ENCODE results near the gene ALG3. TPM values are rescaled to one million over a fixed set of nuclear protein-coding genes. Genes with fewer than 3 reads are reported as not detected.

Gene ALG3
- total RNA-seq, 2 experiments from 2014 or later, result 45.3 to 60.2 TPM

GRCh38 chr3:184240384-184241140 is 8.2 kb downstream of the ALG3 start:
- CTCF ChIA-PET (ENCODE audit: unreplicated experiment), result no interaction called here
- H3K9me3 ChIP-seq (ENCODE audit: low read length), result no peaks in the 10 kb centered on the region
- H2AFZ ChIP-seq (ENCODE audit: low read length), result no peak overlapping the region
- H3K27ac ChIP-seq (ENCODE audit: low read depth, low read length, poor library complexity, severe bottlenecking), result no peak overlapping the region
- H3K79me2 ChIP-seq (ENCODE audit: insufficient read depth, low read depth, low read length), result no peaks in the 10 kb centered on the region
- DNase-seq (ENCODE audit: low spot score), result peak; percentile 31
- intact Hi-C loops (cut with micrococcal nuclease; ENCODE audit: unreplicated experiment), result no loop called here
- H4K20me1 ChIP-seq (ENCODE audit: insufficient read depth, low read length), result no peaks in the 10 kb centered on the region; the same call in 1 of the 2 replicates
- H3K4me2 ChIP-seq (ENCODE audit: low read length), result no peak overlapping the region
- peaks cover 7% of the 10 kb centered on the region for H3K4me1 ChIP-seq (ENCODE audit: insufficient read depth, low read length, poor library complexity, severe bottlenecking)
- no TSS peak for BruUV-seq (replicated peaks)
- no peak for TF ChIP-seq CTCF (conservative IDR thresholded peaks at IDR 0.05; ENCODE audit: low read length)
- no peak overlapping the region for H3K4me3 ChIP-seq (ENCODE audit: low read depth, low read length, poor library complexity, severe bottlenecking)
- H3K9me2 ChIP-seq (ENCODE audit: insufficient read depth, low read length), result no peaks in the 10 kb centered on the region
- peaks cover 41% of the 10 kb centered on the region for H3K36me3 ChIP-seq (ENCODE audit: insufficient read depth, low read length)
- POLR2A ChIA-PET, result interaction anchor here (0.5 to 1.1 kb wide), 2 partner anchors 26 to 46 kb away, joined by 3 read pairs; no protein-coding TSS in a partner anchor

- TF ChIP-seq CTCF (conservative IDR thresholded peaks at IDR 0.05; ENCODE audit: low read length), result no peak
- TF ChIP-seq EZH2phosphoT487 (IDR thresholded peaks at IDR 0.05; ENCODE audit: borderline replicate concordance, low read depth, low read length), result no peak
- Histone ChIP-seq H3K9me2 (ENCODE audit: insufficient read depth, low read length) (no peaks in the 10 kb centered on the region), H3K27ac (ENCODE audit: low read depth, low read length, poor library complexity, severe bottlenecking) (no peak overlapping the region), H3K4me3 (ENCODE audit: low read depth, low read length, poor library complexity, severe bottlenecking) (no peak overlapping the region), H3K9me3 (ENCODE audit: low read length) (no peaks in the 10 kb centered on the region), H2AFZ (ENCODE audit: low read length) (no peak overlapping the region), H4K20me1 (ENCODE audit: insufficient read depth, low read length) (no peaks in the 10 kb centered on the region; the same call in 1 of the 2 replicates), H3K4me2 (ENCODE audit: low read length) (no peak overlapping the region), H3K4me1 (ENCODE audit: insufficient read depth, low read length, poor library complexity, severe bottlenecking) (peaks cover 7% of the 10 kb centered on the region), H3K36me3 (ENCODE audit: insufficient read depth, low read length) (peaks cover 32% of the 10 kb centered on the region), H3K79me2 (ENCODE audit: insufficient read depth, low read depth, low read length) (no peaks in the 10 kb centered on the region)
- CTCF ChIA-PET (ENCODE audit: unreplicated experiment), result no interaction called here
- no peak for DNase-seq (ENCODE audit: low spot score)
- BruUV-seq (replicated peaks), result no TSS peak
- intact Hi-C loops (cut with micrococcal nuclease; ENCODE audit: unreplicated experiment), result no loop called here
- POLR2A ChIA-PET, result interaction anchor here (1.1 kb wide), 1 partner anchor 45 kb away, joined by 3 read pairs; no protein-coding TSS in a partner anchor
Measured at GRCh38 chr3:184239708-184240107, 9.1 kb downstream of the ALG3 start.

GRCh38 chr3:184239221-184239620 is 9.5 kb downstream of the ALG3 start:
- H4K20me1 ChIP-seq (ENCODE audit: insufficient read depth, low read length), result no peaks in the 10 kb centered on the region; the same call in 1 of the 2 replicates

More at GRCh38 chr3:184239221-184239620, 9.5 kb downstream of the ALG3 start:
- Histone ChIP-seq H2AFZ (ENCODE audit: low read length) (no peak overlapping the region), H3K9me2 (ENCODE audit: insufficient read depth, low read length) (no peaks in the 10 kb centered on the region), H3K36me3 (ENCODE audit: insufficient read depth, low read length) (peaks cover 27% of the 10 kb centered on the region), H3K79me2 (ENCODE audit: insufficient read depth, low read depth, low read length) (no peaks in the 10 kb centered on the region), H3K4me1 (ENCODE audit: insufficient read depth, low read length, poor library complexity, severe bottlenecking) (peaks cover 7% of the 10 kb centered on the region), H3K4me2 (ENCODE audit: low read length) (no peak overlapping the region), H3K9me3 (ENCODE audit: low read length) (no peaks in the 10 kb centered on the region), H3K4me3 (ENCODE audit: low read depth, low read length, poor library complexity, severe bottlenecking) (no peak overlapping the region), H3K27ac (ENCODE audit: low read depth, low read length, poor library complexity, severe bottlenecking) (no peak overlapping the region)
- intact Hi-C loops (cut with micrococcal nuclease; ENCODE audit: unreplicated experiment), result no loop called here
- ChIA-PET CTCF (ENCODE audit: unreplicated experiment) (no interaction called here), POLR2A (interaction anchor here (1.1 kb wide), 1 partner anchor 44 kb away, joined by 3 read pairs; no protein-coding TSS in a partner anchor)
- BruUV-seq (replicated peaks), result no TSS peak
- TF ChIP-seq CTCF (conservative IDR thresholded peaks at IDR 0.05; ENCODE audit: low read length) (no peak), EZH2phosphoT487 (IDR thresholded peaks at IDR 0.05; ENCODE audit: borderline replicate concordance, low read depth, low read length) (no peak)
- DNase-seq (ENCODE audit: low spot score), result no peak

All from OCI-LY7 (cell line).